PFSK-1 (cell line): ENCODE results near the gene GLDN. TPM values are rescaled to one million over a fixed set of nuclear protein-coding genes. Genes with fewer than 3 reads are reported as not detected.

Experiments used
- FOXP2 ChIP-seq: optimal IDR thresholded peaks from 2 replicates; pipeline ENCODE3; 2011; ENCODE audit warnings: borderline replicate concordance, control low read depth, inconsistent platforms; ENCODE audit not compliant: insufficient read depth; ENCODE audit errors: extremely low read length, extremely low read depth
- POLR2AphosphoS5 ChIP-seq: IDR thresholded peaks from 2 replicates; pipeline ENCODE4 v1.6.1; 2012; ENCODE audit warnings: low read depth, mild to moderate bottlenecking, control low read depth, low read length, moderate library complexity
- REST ChIP-seq, 2 experiments: IDR thresholded peaks; 2 replicates each; pipeline versions ENCODE4 v1.6.1 to v1.8.0; 2011 to 2012; ENCODE audit warnings: low read depth in 2 of 2, low read length in 2 of 2, control low read depth in 1 of 2, inconsistent platforms in 1 of 2, mild to moderate bottlenecking in 1 of 2, moderate library complexity in 1 of 2; ENCODE audit not compliant: insufficient read depth in 1 of 2
- SIN3A ChIP-seq: IDR thresholded peaks from 2 replicates; pipeline ENCODE4 v1.6.1; 2012; ENCODE audit warnings: mild to moderate bottlenecking, low read length, moderate library complexity, borderline replicate concordance; ENCODE audit not compliant: insufficient read depth
- TAF1 ChIP-seq: IDR thresholded peaks from 2 replicates; pipeline ENCODE4 v1.6.1; 2012; ENCODE audit warnings: low read length, control low read depth, borderline replicate concordance; ENCODE audit not compliant: insufficient read depth
- polyA plus RNA-seq: library from polyadenylated mRNA; unstranded; fragments of >200 nt; gene quantifications from one replicate; pipeline ENCODE4 v1.2.1, GENCODE V29; 2012; ENCODE audit warnings: low read depth, missing spikeins; ENCODE audit not compliant: insufficient read length

The GLDN gene
- polyA plus RNA-seq, result not detected

- TF ChIP-seq SIN3A, result no peak
- TF ChIP-seq TAF1, result no peak
- no peak for TF ChIP-seq REST (IDR thresholded peaks at IDR 0.05; ENCODE audit: insufficient read depth in 1 of 2, low read depth in 2 of 2, low read length in 2 of 2)
- TF ChIP-seq FOXP2, result no peak
- no peak for TF ChIP-seq POLR2AphosphoS5
These were observed at the start of gene GLDN for GRCh38 chr15:51341366-51342226. TSS of gene GLDN (plus strand) at chr15:51341655. CDS start at chr15:51341685, 30 bp downstream.

GRCh38 chr15:51298620-51299019 is 42.8 kb upstream of the GLDN start:
- no peak for TF ChIP-seq POLR2AphosphoS5
- TF ChIP-seq REST (IDR thresholded peaks at IDR 0.05; ENCODE audit: insufficient read depth in 1 of 2, low read depth in 2 of 2, low read length in 2 of 2), result no peak
- no peak for TF ChIP-seq SIN3A
- no peak for TF ChIP-seq TAF1
- no peak for TF ChIP-seq FOXP2

- TF ChIP-seq REST (IDR thresholded peaks at IDR 0.05; ENCODE audit: insufficient read depth in 1 of 2, low read depth in 2 of 2, low read length in 2 of 2), result no peak
- TF ChIP-seq SIN3A, result no peak
- no peak for TF ChIP-seq POLR2AphosphoS5
- TF ChIP-seq TAF1, result no peak
- TF ChIP-seq FOXP2, result no peak
These were observed 42.1 kb upstream of the GLDN start for GRCh38 chr15:51299187-51300015.

GRCh38 chr15:51302480-51302879 is 39.0 kb upstream of the GLDN start:
- TF ChIP-seq FOXP2 (no peak), REST (IDR thresholded peaks at IDR 0.05; ENCODE audit: insufficient read depth in 1 of 2, low read depth in 2 of 2, low read length in 2 of 2) (no peak), POLR2AphosphoS5 (no peak), SIN3A (no peak), TAF1 (no peak)
